ENCODE results near the gene LENG1. TPM values are rescaled to one million over a fixed set of nuclear protein-coding genes. Genes with fewer than 3 reads are reported as not detected.
A peak's percentile ranks its signal among the peaks of the same experiment; 100 is the strongest.

The LENG1 gene
- total RNA-seq, 4 donors from 2014 or later = 3.7 to 52.8 (median 23.8) TPM

DNA sequence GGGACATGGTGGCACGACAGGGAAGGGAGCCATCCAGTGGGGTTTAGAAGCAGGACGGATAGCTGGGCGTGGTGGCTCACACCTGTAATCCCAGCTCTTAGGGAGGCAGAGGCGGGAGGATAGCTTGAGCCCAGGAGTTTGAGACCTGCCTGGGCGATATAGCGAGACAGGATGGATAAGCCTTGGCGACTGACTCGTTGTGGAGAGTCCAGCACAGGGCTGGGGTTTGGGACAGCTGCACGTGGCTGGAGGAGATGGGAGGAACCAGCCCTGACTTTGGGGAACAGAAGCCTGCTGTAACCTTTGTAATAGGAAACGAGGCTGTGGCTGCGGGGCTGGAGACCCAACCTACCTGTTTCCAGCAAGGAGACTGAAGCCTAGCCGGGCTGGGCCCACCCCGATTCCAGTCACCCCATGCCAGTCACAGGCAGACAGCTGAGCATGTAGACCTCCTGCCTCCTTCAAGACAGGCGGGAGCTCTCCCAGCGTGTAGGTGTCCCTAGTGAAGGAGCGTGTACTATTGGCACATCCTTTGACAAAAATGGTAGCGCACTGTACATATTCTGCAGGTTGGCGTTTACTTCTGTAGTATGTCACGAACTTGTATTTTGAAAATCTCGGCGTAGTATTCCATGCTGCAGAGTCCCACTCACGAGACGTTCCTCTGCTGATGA is 8.0 kb downstream of the LENG1 start:
- intact Hi-C loops (cut with DNase I; ENCODE audit: low total_unique reads) = no loop called here
- Histone ChIP-seq H3K27ac (no peak overlapping the region), H3K27me3 (no peaks in the 10 kb centered on the region), H3K4me3 (no peak overlapping the region), H3K4me1 (no peaks in the 10 kb centered on the region), H3K36me3 (no peaks in the 10 kb centered on the region), H3K9me3 (no peaks in the 10 kb centered on the region)
- DNase-seq = no peak
- TF ChIP-seq, protein P1, sequence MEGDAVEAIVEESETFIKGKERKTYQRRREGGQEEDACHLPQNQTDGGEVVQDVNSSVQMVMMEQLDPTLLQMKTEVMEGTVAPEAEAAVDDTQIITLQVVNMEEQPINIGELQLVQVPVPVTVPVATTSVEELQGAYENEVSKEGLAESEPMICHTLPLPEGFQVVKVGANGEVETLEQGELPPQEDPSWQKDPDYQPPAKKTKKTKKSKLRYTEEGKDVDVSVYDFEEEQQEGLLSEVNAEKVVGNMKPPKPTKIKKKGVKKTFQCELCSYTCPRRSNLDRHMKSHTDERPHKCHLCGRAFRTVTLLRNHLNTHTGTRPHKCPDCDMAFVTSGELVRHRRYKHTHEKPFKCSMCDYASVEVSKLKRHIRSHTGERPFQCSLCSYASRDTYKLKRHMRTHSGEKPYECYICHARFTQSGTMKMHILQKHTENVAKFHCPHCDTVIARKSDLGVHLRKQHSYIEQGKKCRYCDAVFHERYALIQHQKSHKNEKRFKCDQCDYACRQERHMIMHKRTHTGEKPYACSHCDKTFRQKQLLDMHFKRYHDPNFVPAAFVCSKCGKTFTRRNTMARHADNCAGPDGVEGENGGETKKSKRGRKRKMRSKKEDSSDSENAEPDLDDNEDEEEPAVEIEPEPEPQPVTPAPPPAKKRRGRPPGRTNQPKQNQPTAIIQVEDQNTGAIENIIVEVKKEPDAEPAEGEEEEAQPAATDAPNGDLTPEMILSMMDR (IDR thresholded peaks at IDR 0.05) = no peak
- no peak for TF ChIP-seq POLR2A (IDR thresholded peaks at IDR 0.05)

DNA sequence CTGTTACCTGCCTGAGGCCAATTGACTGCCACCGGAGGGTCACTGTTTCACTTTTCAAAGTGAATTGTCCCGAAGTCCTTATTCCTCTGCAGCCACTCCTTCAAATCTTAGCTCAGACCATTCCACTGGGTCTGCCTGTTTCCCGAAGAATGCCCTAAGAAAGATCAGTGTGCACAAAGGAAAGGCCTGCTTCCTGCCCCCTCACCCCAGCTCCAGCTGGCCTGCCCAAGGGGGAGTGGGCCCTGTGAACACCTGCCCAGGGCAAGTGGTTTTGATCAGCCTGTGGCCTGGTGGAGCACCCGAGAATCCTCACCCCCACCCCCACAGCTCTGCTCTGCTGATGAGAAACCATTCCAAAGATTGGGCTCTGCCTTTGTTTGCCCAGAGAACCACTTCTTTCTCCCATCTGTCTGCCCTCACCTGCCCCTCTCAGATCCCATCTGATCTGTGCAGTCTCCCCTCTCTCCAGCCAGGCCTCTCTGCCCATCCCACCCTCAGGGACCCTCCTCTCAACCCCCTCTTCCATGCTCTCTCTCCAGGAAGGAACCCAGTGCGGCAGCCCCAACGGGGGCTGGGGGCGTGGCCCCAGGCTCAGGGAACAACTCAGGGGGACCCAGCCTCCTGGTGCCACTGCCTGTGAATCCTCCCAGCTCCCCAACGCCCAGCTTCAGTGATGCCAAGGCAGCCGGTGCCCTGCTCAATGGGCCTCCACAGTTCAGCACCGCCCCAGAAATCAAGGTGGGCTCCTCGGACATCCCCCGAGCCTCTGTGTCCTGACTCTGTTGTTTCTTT is 10.3 kb downstream of the LENG1 start:
- TF ChIP-seq POLR2A (IDR thresholded peaks at IDR 0.05) = no peak
- TF ChIP-seq, protein P1 (IDR thresholded peaks at IDR 0.05) = no peak
- DNase-seq = no peak
- Histone ChIP-seq H3K9me3 (no peaks in the 10 kb centered on the region), H3K4me1 (no peaks in the 10 kb centered on the region), H3K4me3 (no peak overlapping the region), H3K36me3 (no peaks in the 10 kb centered on the region), H3K27me3 (no peaks in the 10 kb centered on the region), H3K27ac (no peak overlapping the region)
- intact Hi-C loops (cut with DNase I; ENCODE audit: low total_unique reads) = no loop called here

DNA sequence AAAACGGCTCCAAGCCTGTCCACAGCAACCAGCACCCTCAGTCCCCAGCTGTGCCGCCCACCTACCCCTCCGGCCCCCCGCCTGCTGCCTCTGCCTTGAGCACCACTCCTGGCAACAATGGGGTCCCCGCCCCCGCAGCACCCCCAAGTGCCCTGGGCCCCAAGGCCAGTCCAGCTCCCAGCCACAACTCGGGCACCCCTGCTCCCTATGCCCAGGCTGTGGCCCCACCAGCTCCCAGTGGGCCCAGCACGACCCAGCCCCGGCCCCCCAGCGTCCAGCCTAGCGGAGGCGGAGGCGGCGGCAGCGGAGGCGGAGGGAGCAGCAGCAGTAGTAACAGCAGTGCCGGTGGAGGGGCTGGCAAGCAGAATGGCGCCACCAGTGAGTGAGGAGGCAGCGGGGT is 11.4 kb downstream of the LENG1 start:
- intact Hi-C loops (cut with DNase I; ENCODE audit: low total_unique reads) = no loop called here
- no peak overlapping the region for H3K4me3 ChIP-seq
- peak overlapping the region in 1 of 2 donors; percentile 16 for H3K27ac ChIP-seq
- H3K4me1 ChIP-seq = no peaks in the 10 kb centered on the region
- DNase-seq = no peak
- H3K9me3 ChIP-seq = no peaks in the 10 kb centered on the region
- H3K27me3 ChIP-seq = no peaks in the 10 kb centered on the region
- TF ChIP-seq, protein P1 (IDR thresholded peaks at IDR 0.05) = no peak
- no peak for TF ChIP-seq POLR2A (IDR thresholded peaks at IDR 0.05)
- no peaks in the 10 kb centered on the region for H3K36me3 ChIP-seq

DNA sequence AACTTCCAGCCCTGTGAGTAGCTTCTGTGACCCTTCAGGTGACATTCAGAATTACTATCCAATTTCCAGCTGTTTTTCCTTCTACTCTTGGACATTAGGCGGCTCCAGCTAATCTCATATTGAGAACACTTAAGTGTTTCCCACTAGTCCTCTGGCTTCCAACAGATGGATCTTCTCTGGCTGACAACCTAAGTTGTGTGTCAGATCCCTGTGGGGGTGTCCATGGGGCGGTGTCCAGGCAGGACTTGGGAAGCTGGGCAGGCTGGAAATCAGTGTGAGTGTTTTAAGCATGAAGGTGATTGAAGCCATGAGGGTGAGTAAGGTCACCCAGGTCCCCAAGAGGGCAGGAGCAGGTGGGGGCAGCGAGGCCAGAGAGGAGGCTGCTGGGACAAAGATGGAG is 11.8 kb downstream of the LENG1 start:
- peak in 1 of 2 donors; percentile 64 for DNase-seq
- intact Hi-C loops (cut with DNase I; ENCODE audit: low total_unique reads) = no loop called here
- Histone ChIP-seq H3K27ac (peak overlapping the region in 1 of 2 donors; percentile 16), H3K4me1 (no peaks in the 10 kb centered on the region), H3K9me3 (no peaks in the 10 kb centered on the region), H3K4me3 (no peak overlapping the region), H3K27me3 (no peaks in the 10 kb centered on the region), H3K36me3 (no peaks in the 10 kb centered on the region)
- TF ChIP-seq, protein P1 (IDR thresholded peaks at IDR 0.05) = no peak
- no peak for TF ChIP-seq POLR2A (IDR thresholded peaks at IDR 0.05)

DNA sequence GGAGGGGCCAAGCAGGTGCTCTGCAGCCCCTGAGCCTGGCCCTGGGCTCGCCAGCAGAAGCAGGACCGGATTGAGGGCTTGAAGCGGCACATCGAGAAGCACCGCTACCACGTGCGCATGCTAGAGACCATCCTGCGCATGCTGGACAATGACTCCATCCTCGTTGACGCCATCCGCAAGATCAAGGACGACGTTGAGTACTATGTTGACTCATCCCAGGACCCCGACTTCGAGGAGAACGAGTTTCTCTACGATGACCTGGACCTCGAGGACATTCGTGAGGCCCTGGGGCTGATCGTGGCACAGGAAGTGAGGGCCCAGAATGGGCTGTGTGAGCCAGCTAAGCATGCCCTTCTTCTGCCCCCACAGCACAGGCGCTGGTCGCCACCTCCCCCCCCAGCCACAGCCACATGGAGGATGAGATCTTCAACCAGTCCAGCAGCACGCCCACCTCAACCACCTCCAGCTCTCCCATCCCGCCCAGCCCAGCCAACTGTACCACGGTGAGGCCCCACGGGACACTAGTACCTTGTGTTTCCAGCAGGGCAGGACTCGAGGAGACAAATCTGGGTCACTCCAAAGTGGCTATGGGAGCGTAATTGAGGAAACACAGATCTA is 13.9 kb downstream of the LENG1 start:
- intact Hi-C loops (cut with DNase I; ENCODE audit: low total_unique reads) = no loop called here
- H3K4me1 ChIP-seq = no peaks in the 10 kb centered on the region
- no peak for TF ChIP-seq POLR2A (IDR thresholded peaks at IDR 0.05)
- TF ChIP-seq, protein P1 (IDR thresholded peaks at IDR 0.05) = no peak
- no peak for DNase-seq
- no peak overlapping the region for H3K4me3 ChIP-seq
- no peaks in the 10 kb centered on the region for H3K36me3 ChIP-seq
- H3K27ac ChIP-seq = no peak overlapping the region
- H3K27me3 ChIP-seq = no peaks in the 10 kb centered on the region
- no peaks in the 10 kb centered on the region for H3K9me3 ChIP-seq

Data from uterus (tissue), 4 donors.